ENCODE data around the gene SYTL3. TPM values are rescaled to one million over a fixed set of nuclear protein-coding genes. Genes with fewer than 3 reads are reported as not detected.
"Not testable (repeated sequence)": the region's sequence is repeated elsewhere in the genome, so short reads cannot be mapped to it uniquely, and the experiment has no call there.

The SYTL3 gene
- total RNA-seq, 1 experiment from 2014 or later: 0.65 TPM

GRCh38 chr6:158605266-158605878, 44.5 kb upstream of the SYTL3 start:
- BruUV-seq (replicated peaks): no TSS peak
- Mint-ChIP-seq H3K27me3 (ENCODE audit: insufficient read depth, unreplicated experiment) (no peaks in the 10 kb centered on the region), H3K36me3 (ENCODE audit: insufficient read depth, unreplicated experiment) (peaks cover 23% of the 10 kb centered on the region), H3K9me3 (ENCODE audit: unreplicated experiment) (no peaks in the 10 kb centered on the region), H3K4me3 (ENCODE audit: unreplicated experiment) (no peak overlapping the region), H3K27ac (ENCODE audit: low read depth, unreplicated experiment) (no peak overlapping the region), H3K4me1 (ENCODE audit: insufficient read depth, unreplicated experiment) (no peaks in the 10 kb centered on the region)
- ChIA-PET POLR2A (interaction anchor here (1.9 kb wide), 2 partner anchors 384 to 386 kb away, joined by 5 to 7 read pairs; no protein-coding TSS in a partner anchor), CTCF (interaction anchor here (0.5 to 5.2 kb wide), 31 partner anchors 9 to 517 kb away, joined by 3 to 58 read pairs (median 3); no protein-coding TSS in a partner anchor)
- intact Hi-C loops (cut with micrococcal nuclease): loop anchor here (1.0 to 10.0 kb wide), 3 partner anchors 91 to 391 kb away; no protein-coding TSS in a partner anchor
- TF ChIP-seq CTCF (IDR thresholded peaks at IDR 0.05; ENCODE audit: unreplicated experiment): peak; percentile 72
- DNase-seq (ENCODE audit: unreplicated experiment): peak; percentile 65

- CTCF ChIA-PET: interaction anchor here (0.6 to 5.2 kb wide), 21 partner anchors 10 to 463 kb away, joined by 3 to 58 read pairs (median 3); no protein-coding TSS in a partner anchor
- not testable (repeated sequence) for H3K4me1 Mint-ChIP-seq (ENCODE audit: insufficient read depth, unreplicated experiment); H3K27me3 Mint-ChIP-seq (ENCODE audit: insufficient read depth, unreplicated experiment); H3K27ac Mint-ChIP-seq (ENCODE audit: low read depth, unreplicated experiment); H3K9me3 Mint-ChIP-seq (ENCODE audit: unreplicated experiment); DNase-seq (ENCODE audit: unreplicated experiment); H3K4me3 Mint-ChIP-seq (ENCODE audit: unreplicated experiment); BruUV-seq (replicated peaks)
- POLR2A ChIA-PET: interaction anchor here (0.7 to 1.9 kb wide), 3 partner anchors 90 to 387 kb away, joined by 3 to 7 read pairs (median 5); no protein-coding TSS in a partner anchor
- H3K36me3 Mint-ChIP-seq (ENCODE audit: insufficient read depth, unreplicated experiment): peaks cover 23% of the 10 kb centered on the region
- intact Hi-C loops (cut with micrococcal nuclease): loop anchor here (10.0 kb wide), 1 partner anchor 91 kb away; no protein-coding TSS in a partner anchor
Observed at GRCh38 chr6:158606011-158606410, 43.8 kb upstream of the SYTL3 start.

GRCh38 chr6:158606935-158607334, 42.9 kb upstream of the SYTL3 start:
- Mint-ChIP-seq H3K9me3 (ENCODE audit: unreplicated experiment) (no peaks in the 10 kb centered on the region), H3K4me3 (ENCODE audit: unreplicated experiment) (no peak overlapping the region), H3K4me1 (ENCODE audit: insufficient read depth, unreplicated experiment) (no peaks in the 10 kb centered on the region), H3K27me3 (ENCODE audit: insufficient read depth, unreplicated experiment) (no peaks in the 10 kb centered on the region), H3K36me3 (ENCODE audit: insufficient read depth, unreplicated experiment) (peaks cover 21% of the 10 kb centered on the region), H3K27ac (ENCODE audit: low read depth, unreplicated experiment) (no peak overlapping the region)
- DNase-seq (ENCODE audit: unreplicated experiment): no peak
- TF ChIP-seq CTCF (IDR thresholded peaks at IDR 0.05; ENCODE audit: unreplicated experiment): no peak
- BruUV-seq (replicated peaks): no TSS peak
- intact Hi-C loops (cut with micrococcal nuclease): loop anchor here (10.0 kb wide), 1 partner anchor 92 kb away; no protein-coding TSS in a partner anchor
- ChIA-PET CTCF (interaction anchor here (1.4 to 3.3 kb wide), 2 partner anchors 17 to 387 kb away, joined by 3 to 28 read pairs; no protein-coding TSS in a partner anchor), POLR2A (interaction anchor here (0.6 kb wide), 1 partner anchor 206 kb away, joined by 3 read pairs; no protein-coding TSS in a partner anchor)

- Mint-ChIP-seq H3K9me3 (ENCODE audit: unreplicated experiment) (no peaks in the 10 kb centered on the region), H3K4me1 (ENCODE audit: insufficient read depth, unreplicated experiment) (no peaks in the 10 kb centered on the region), H3K36me3 (ENCODE audit: insufficient read depth, unreplicated experiment) (peaks cover 26% of the 10 kb centered on the region), H3K27ac (ENCODE audit: low read depth, unreplicated experiment) (no peak overlapping the region), H3K27me3 (ENCODE audit: insufficient read depth, unreplicated experiment) (no peaks in the 10 kb centered on the region), H3K4me3 (ENCODE audit: unreplicated experiment) (no peak overlapping the region)
- no TSS peak for BruUV-seq (replicated peaks)
- no peak for TF ChIP-seq CTCF (IDR thresholded peaks at IDR 0.05; ENCODE audit: unreplicated experiment)
- ChIA-PET CTCF (interaction anchor here (0.8 to 3.3 kb wide), 3 partner anchors 387 to 394 kb away, joined by 4 to 28 read pairs (median 9); no protein-coding TSS in a partner anchor), POLR2A (interaction anchor here (0.6 kb wide), 1 partner anchor 207 kb away, joined by 3 read pairs; no protein-coding TSS in a partner anchor)
- DNase-seq (ENCODE audit: unreplicated experiment): no peak
- intact Hi-C loops (cut with micrococcal nuclease): loop anchor here (10.0 kb wide), 1 partner anchor 93 kb away; no protein-coding TSS in a partner anchor
Observed at GRCh38 chr6:158607411-158608170, 42.3 kb upstream of the SYTL3 start.

Measured in MCF 10A (cell line).